ENCODE measurements around the gene RAMP3. TPM values are rescaled to one million over a fixed set of nuclear protein-coding genes. Genes with fewer than 3 reads are reported as not detected.

The RAMP3 gene
- total and polyA plus RNA-seq, 2 donors (not counting 1 experiment from before 2014, with no cell fraction given): not detected

DNA sequence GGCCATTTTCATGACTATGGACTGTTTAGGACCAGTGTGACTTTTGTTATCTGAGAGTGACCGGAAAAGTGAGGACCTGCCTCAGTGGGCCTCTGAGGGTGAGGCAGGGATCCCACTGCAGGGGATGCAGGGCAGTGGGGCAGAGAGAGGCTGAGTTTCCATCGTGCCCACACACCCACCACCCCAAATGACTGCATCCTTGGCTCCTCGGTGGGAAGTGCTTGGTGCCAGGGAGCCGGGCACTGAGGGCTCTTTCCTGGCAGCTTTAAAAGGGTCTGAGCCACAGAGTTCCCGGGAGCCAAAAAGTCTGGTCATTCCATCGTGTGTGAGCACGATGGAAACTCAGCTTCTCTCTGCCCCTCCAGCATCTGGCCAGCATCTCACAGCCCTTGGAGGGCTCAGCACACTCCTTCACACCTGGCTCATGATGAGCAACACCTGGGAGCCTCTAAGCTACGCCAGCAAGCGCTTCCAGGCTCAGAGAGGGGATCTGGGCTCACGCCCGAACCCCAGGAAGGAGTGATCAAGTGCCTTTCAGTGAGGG, 59.1 kb downstream of the RAMP3 start:
- H3K27ac ChIP-seq (ENCODE audit: low read length in 2 of 2): no peak overlapping the region
- no peaks in the 10 kb centered on the region for H4K20me1 ChIP-seq (ENCODE audit: control insufficient read depth, insufficient read depth, low read length, poor library complexity, severe bottlenecking)
- TF ChIP-seq, protein P1, sequence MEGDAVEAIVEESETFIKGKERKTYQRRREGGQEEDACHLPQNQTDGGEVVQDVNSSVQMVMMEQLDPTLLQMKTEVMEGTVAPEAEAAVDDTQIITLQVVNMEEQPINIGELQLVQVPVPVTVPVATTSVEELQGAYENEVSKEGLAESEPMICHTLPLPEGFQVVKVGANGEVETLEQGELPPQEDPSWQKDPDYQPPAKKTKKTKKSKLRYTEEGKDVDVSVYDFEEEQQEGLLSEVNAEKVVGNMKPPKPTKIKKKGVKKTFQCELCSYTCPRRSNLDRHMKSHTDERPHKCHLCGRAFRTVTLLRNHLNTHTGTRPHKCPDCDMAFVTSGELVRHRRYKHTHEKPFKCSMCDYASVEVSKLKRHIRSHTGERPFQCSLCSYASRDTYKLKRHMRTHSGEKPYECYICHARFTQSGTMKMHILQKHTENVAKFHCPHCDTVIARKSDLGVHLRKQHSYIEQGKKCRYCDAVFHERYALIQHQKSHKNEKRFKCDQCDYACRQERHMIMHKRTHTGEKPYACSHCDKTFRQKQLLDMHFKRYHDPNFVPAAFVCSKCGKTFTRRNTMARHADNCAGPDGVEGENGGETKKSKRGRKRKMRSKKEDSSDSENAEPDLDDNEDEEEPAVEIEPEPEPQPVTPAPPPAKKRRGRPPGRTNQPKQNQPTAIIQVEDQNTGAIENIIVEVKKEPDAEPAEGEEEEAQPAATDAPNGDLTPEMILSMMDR (IDR thresholded peaks at IDR 0.05): no peak
- TF ChIP-seq EZH2 (IDR thresholded peaks at IDR 0.05; ENCODE audit: borderline replicate concordance, insufficient read depth, low read depth, low read length, poor library complexity, severe bottlenecking): no peak
- ATAC-seq (ENCODE audit: low read depth) (no peak), DNase-seq (no peak)
- H2AFZ ChIP-seq (ENCODE audit: insufficient read depth, low read depth, low read length, poor library complexity, severe bottlenecking): no peak overlapping the region
- Mint-ChIP-seq H3K4me1 (no peaks in the 10 kb centered on the region), H3K9me3 (ENCODE audit: insufficient read depth) (no peaks in the 10 kb centered on the region), H3K27ac (no peak overlapping the region), H3K4me3 (no peak overlapping the region), H3K27me3 (peaks cover 44% of the 10 kb centered on the region)
- H3K4me3 ChIP-seq (ENCODE audit: control extremely low read depth in 1 of 5, extremely low read depth in 1 of 5, insufficient read depth in 1 of 5, low read depth in 2 of 5, low read length in 4 of 5): no peak overlapping the region
- H3K9ac ChIP-seq (ENCODE audit: low read length): no peak overlapping the region
- peaks cover 0 to 9% (median 0%) of the 10 kb centered on the region in 3 donors for H3K9me3 ChIP-seq (ENCODE audit: control extremely low read depth in 1 of 3, control insufficient read depth in 2 of 3, insufficient read depth in 1 of 3, low read length in 2 of 3)
- no peaks in the 10 kb centered on the region for H3K4me1 ChIP-seq (ENCODE audit: control insufficient read depth in 2 of 2, insufficient read depth in 2 of 2, low read length in 2 of 2)
- H3K36me3 ChIP-seq (replicated peaks in 1 of 2; ENCODE audit: control extremely low read depth in 1 of 2, control insufficient read depth in 1 of 2, extremely low read depth in 1 of 2, insufficient read depth in 2 of 2, low read length in 1 of 2): no peaks in the 10 kb centered on the region
- H3K79me2 ChIP-seq (ENCODE audit: control insufficient read depth, insufficient read depth, low read length): no peaks in the 10 kb centered on the region
- intact Hi-C loops (cut with micrococcal nuclease): no loop called here
- H3K27me3 ChIP-seq (replicated peaks in 1 of 4; ENCODE audit: control extremely low read depth in 1 of 4, control insufficient read depth in 3 of 4, insufficient read depth in 4 of 4, low read length in 3 of 4): peaks cover 0 to 30% (median 4%) of the 10 kb centered on the region in 4 experiments
- H3K4me2 ChIP-seq (replicated peaks; ENCODE audit: low read depth, low read length, poor library complexity, severe bottlenecking): no peak overlapping the region
- ChIA-PET CTCF (interaction anchor here (1.5 kb wide), 1 partner anchor 10 kb away, joined by 3 read pairs; no protein-coding TSS in a partner anchor), POLR2A (no interaction called here)
- 76% methylated on average over 8 of the region's 11 CpGs for whole genome bisulfite sequencing (ENCODE audit: insufficient coverage)

DNA sequence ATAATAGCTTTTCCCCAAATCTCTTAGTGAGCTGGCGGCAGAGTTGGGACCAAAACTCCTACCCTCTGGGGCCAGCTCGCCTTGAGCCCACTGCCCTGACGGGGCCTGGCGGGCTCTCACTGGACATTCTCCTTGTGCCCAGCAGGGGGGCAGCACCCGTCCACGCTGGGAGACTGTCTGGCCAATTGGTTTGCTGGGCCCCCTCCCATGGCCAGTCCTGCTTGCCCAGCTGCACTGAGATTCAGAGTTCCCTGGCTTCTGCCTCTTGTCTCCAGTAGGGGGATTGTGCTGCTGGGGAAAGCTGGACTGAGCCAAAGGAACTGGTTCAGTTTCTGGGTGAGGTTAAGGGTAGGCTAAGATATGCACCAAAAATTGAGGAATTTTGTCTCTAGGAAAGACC, 59.8 kb downstream of the RAMP3 start:
- no peak for ATAC-seq (ENCODE audit: low read depth)
- peaks cover 0 to 7% (median 0%) of the 10 kb centered on the region in 3 donors for H3K9me3 ChIP-seq (ENCODE audit: control extremely low read depth in 1 of 3, control insufficient read depth in 2 of 3, insufficient read depth in 1 of 3, low read length in 2 of 3)
- H3K9ac ChIP-seq (ENCODE audit: low read length): no peak overlapping the region
- H2AFZ ChIP-seq (ENCODE audit: insufficient read depth, low read depth, low read length, poor library complexity, severe bottlenecking): no peak overlapping the region
- no peak for DNase-seq
- Mint-ChIP-seq H3K4me1 (no peaks in the 10 kb centered on the region), H3K27me3 (peaks cover 42% of the 10 kb centered on the region), H3K4me3 (no peak overlapping the region), H3K27ac (no peak overlapping the region), H3K9me3 (ENCODE audit: insufficient read depth) (no peaks in the 10 kb centered on the region)
- CTCF ChIA-PET: interaction anchor here (1.2 to 1.5 kb wide), 2 partner anchors 11 to 42 kb away, joined by 3 to 4 read pairs; no protein-coding TSS in a partner anchor
- H3K4me1 ChIP-seq (ENCODE audit: control insufficient read depth in 2 of 2, insufficient read depth in 2 of 2, low read length in 2 of 2): no peaks in the 10 kb centered on the region
- H3K36me3 ChIP-seq (replicated peaks in 1 of 2; ENCODE audit: control extremely low read depth in 1 of 2, control insufficient read depth in 1 of 2, extremely low read depth in 1 of 2, insufficient read depth in 2 of 2, low read length in 1 of 2): no peaks in the 10 kb centered on the region
- H3K79me2 ChIP-seq (ENCODE audit: control insufficient read depth, insufficient read depth, low read length): no peaks in the 10 kb centered on the region
- WGBS (ENCODE audit: insufficient coverage): 57% methylated on average over 6 of the region's 6 CpGs
- H3K4me3 ChIP-seq (ENCODE audit: control extremely low read depth in 1 of 5, extremely low read depth in 1 of 5, insufficient read depth in 1 of 5, low read depth in 2 of 5, low read length in 4 of 5): no peak overlapping the region
- POLR2A ChIA-PET: no interaction called here
- intact Hi-C loops (cut with micrococcal nuclease): no loop called here
- no peak overlapping the region for H3K4me2 ChIP-seq (replicated peaks; ENCODE audit: low read depth, low read length, poor library complexity, severe bottlenecking)
- H3K27ac ChIP-seq (ENCODE audit: low read length in 2 of 2): no peak overlapping the region
- peaks cover 0 to 24% (median 4%) of the 10 kb centered on the region in 4 experiments for H3K27me3 ChIP-seq (replicated peaks in 1 of 4; ENCODE audit: control extremely low read depth in 1 of 4, control insufficient read depth in 3 of 4, insufficient read depth in 4 of 4, low read length in 3 of 4)
- TF ChIP-seq EZH2 (IDR thresholded peaks at IDR 0.05; ENCODE audit: borderline replicate concordance, insufficient read depth, low read depth, low read length, poor library complexity, severe bottlenecking): no peak
- TF ChIP-seq, protein P1 (IDR thresholded peaks at IDR 0.05): no peak
- H4K20me1 ChIP-seq (ENCODE audit: control insufficient read depth, insufficient read depth, low read length, poor library complexity, severe bottlenecking): no peaks in the 10 kb centered on the region

Measured in B cell (primary cell).